Measurements from ENCODE around the gene USP12. TPM values are rescaled to one million over a fixed set of nuclear protein-coding genes. Genes with fewer than 3 reads are reported as not detected.

USP12 gene
- total and polyA plus RNA-seq, 9 donors, result 9.5 to 23.6 (median 19.2) TPM

DNA sequence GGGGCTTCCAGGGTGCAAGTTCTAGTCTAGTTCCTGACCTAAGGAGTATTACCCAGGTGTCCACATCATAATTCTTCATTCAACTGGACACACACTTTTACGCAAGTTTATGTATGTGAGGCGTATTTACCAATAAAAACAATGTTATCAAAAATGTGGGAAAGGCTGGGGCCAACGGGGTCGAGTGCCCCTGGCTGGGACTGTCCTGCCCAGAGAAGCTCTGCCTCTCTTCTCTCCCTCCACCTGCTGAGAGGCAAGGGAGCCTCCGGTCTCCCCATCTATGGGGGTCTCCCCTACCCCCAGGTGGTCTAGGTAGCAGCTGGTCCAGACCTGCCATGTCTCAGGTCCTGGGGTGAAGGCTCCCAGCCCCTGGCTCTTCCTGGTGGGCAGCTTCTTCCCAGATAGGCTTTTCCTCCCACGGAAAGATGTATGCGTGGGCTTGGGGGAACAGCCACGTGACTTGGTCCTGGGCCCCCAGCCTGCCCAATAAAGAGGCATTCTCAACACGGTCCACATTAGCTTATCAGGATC lies 132.4 kb downstream of the USP12 start:
- Histone ChIP-seq H3K9me3 (no peaks in the 10 kb centered on the region), H3K27ac (no peak overlapping the region), H3K36me3 (no peaks in the 10 kb centered on the region), H3K4me1 (ENCODE audit: insufficient read depth) (peaks cover 3% of the 10 kb centered on the region), H3K4me3 (no peak overlapping the region), H3K27me3 (no peaks in the 10 kb centered on the region)
- TF ChIP-seq POLR2A (IDR thresholded peaks at IDR 0.05) (no peak), EP300 (IDR thresholded peaks at IDR 0.05) (no peak)
- TF ChIP-seq, protein P1, sequence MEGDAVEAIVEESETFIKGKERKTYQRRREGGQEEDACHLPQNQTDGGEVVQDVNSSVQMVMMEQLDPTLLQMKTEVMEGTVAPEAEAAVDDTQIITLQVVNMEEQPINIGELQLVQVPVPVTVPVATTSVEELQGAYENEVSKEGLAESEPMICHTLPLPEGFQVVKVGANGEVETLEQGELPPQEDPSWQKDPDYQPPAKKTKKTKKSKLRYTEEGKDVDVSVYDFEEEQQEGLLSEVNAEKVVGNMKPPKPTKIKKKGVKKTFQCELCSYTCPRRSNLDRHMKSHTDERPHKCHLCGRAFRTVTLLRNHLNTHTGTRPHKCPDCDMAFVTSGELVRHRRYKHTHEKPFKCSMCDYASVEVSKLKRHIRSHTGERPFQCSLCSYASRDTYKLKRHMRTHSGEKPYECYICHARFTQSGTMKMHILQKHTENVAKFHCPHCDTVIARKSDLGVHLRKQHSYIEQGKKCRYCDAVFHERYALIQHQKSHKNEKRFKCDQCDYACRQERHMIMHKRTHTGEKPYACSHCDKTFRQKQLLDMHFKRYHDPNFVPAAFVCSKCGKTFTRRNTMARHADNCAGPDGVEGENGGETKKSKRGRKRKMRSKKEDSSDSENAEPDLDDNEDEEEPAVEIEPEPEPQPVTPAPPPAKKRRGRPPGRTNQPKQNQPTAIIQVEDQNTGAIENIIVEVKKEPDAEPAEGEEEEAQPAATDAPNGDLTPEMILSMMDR (IDR thresholded peaks at IDR 0.05), result no peak
- WGBS, 3 donors, result 71 to 81% (median 75%) methylated on average over 9 of the region's 9 CpGs
- intact Hi-C loops (cut with DNase I), result no loop called here
- DNase-seq, result no peak

GRCh38 chr13:27038323-27038722 lies 133.3 kb downstream of the USP12 start:
- no peaks in the 10 kb centered on the region for H3K9me3 ChIP-seq
- intact Hi-C loops (cut with DNase I), result no loop called here
- H3K36me3 ChIP-seq, result no peaks in the 10 kb centered on the region
- peaks cover 3% of the 10 kb centered on the region for H3K4me1 ChIP-seq (ENCODE audit: insufficient read depth)
- no peak for DNase-seq
- TF ChIP-seq, protein P1 (IDR thresholded peaks at IDR 0.05), result no peak
- TF ChIP-seq EP300 (IDR thresholded peaks at IDR 0.05), result no peak
- TF ChIP-seq POLR2A (IDR thresholded peaks at IDR 0.05), result no peak
- 72 to 77% (median 74%) methylated on average over 5 of the region's 5 CpGs for WGBS, 3 donors
- no peaks in the 10 kb centered on the region for H3K27me3 ChIP-seq
- H3K27ac ChIP-seq, result no peak overlapping the region
- H3K4me3 ChIP-seq, result no peak overlapping the region

GRCh38 chr13:27037571-27037970 lies 134.0 kb downstream of the USP12 start:
- Histone ChIP-seq H3K9me3 (no peaks in the 10 kb centered on the region), H3K36me3 (no peaks in the 10 kb centered on the region), H3K4me3 (no peak overlapping the region), H3K4me1 (ENCODE audit: insufficient read depth) (peaks cover 3% of the 10 kb centered on the region), H3K27ac (no peak overlapping the region), H3K27me3 (no peaks in the 10 kb centered on the region)
- intact Hi-C loops (cut with DNase I), result no loop called here
- WGBS, 3 donors, result 32 to 60% (median 39%) methylated on average over 5 of the region's 5 CpGs
- no peak for DNase-seq
- TF ChIP-seq POLR2A (IDR thresholded peaks at IDR 0.05) (no peak), EP300 (IDR thresholded peaks at IDR 0.05) (no peak)
- TF ChIP-seq, protein P1 (IDR thresholded peaks at IDR 0.05), result no peak

DNA sequence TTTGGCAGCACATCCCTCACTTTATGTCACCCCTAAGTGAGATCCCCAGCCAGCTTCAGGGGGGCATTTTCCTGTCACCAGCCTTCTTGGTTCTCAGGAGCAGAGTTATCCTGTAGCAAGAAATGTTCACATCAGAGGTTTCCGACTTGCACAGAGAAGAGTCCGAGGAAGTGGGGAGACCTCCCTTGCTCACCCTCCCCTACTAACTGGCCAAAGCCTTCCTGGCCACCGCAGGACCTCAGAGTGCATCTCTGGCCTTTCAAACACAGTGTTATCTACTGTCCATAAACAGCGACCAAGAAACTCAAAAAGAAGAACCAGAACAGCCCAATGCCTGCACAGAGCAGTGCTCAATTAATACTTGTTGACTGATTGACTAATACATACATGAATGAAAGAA lies 134.4 kb downstream of the USP12 start:
- intact Hi-C loops (cut with DNase I), result no loop called here

More for the DNA sequence above, 134.4 kb downstream of the USP12 start:
- H3K27ac ChIP-seq, result no peak overlapping the region
- peaks cover 3% of the 10 kb centered on the region for H3K4me1 ChIP-seq (ENCODE audit: insufficient read depth)
- no peak overlapping the region for H3K4me3 ChIP-seq
- no peak for DNase-seq
- no peaks in the 10 kb centered on the region for H3K9me3 ChIP-seq
- WGBS, 3 donors, result 53 to 78% (median 54%) methylated on average over 4 of the region's 4 CpGs
- no peaks in the 10 kb centered on the region for H3K27me3 ChIP-seq
- TF ChIP-seq EP300 (IDR thresholded peaks at IDR 0.05) (no peak), POLR2A (IDR thresholded peaks at IDR 0.05) (no peak)
- TF ChIP-seq, protein P1 (IDR thresholded peaks at IDR 0.05), result no peak
- H3K36me3 ChIP-seq, result no peaks in the 10 kb centered on the region

Measured in ovary (tissue), 9 donors.